Mesothelial cell of epicardium (in vitro differentiated cells): ENCODE results near the gene PPP1R10. TPM values are rescaled to one million over a fixed set of nuclear protein-coding genes. Genes with fewer than 3 reads are reported as not detected.

Source experiments
- DNase-seq, 2 experiments: peaks; one replicate each; pipeline ENCODE4 v3.0.0; 2021; ENCODE audit warnings: low spot score in 2 of 2; ENCODE audit not compliant: unreplicated experiment in 2 of 2
- H3K27ac Mint-ChIP-seq: 2 replicates; pipeline ENCODE4 v1.8.0; 2021; ENCODE audit warnings: mixed read lengths
- H3K27me3 Mint-ChIP-seq: 2 replicates; pipeline ENCODE4 v1.8.0; 2021; ENCODE audit warnings: low read depth, mixed read lengths
- H3K36me3 Mint-ChIP-seq: 2 replicates; pipeline ENCODE4 v1.8.0; 2021; ENCODE audit warnings: mixed read lengths
- H3K4me1 Mint-ChIP-seq: 2 replicates; pipeline ENCODE4 v1.8.0; 2021; ENCODE audit warnings: mixed read lengths
- H3K4me3 Mint-ChIP-seq: 2 replicates; pipeline ENCODE4 v1.8.0; 2021; ENCODE audit warnings: mild to moderate bottlenecking, moderate library complexity, mixed read lengths
- H3K9me3 Mint-ChIP-seq: 2 replicates; pipeline ENCODE4 v1.8.0; 2021; ENCODE audit warnings: mixed read lengths
- total RNA-seq: library from RNA; stranded (reverse); gene quantifications from 3 replicates; pipeline ENCODE4 v1.2.1, GENCODE V29; 2021
- TF ChIP-seq, protein P1 (sequence below): fragments of 200-600 bp; sonication (generic); IDR thresholded peaks from one replicate; pipeline ENCODE4 v1.5.0; 2021; ENCODE audit warnings: antibody characterized with exemption; ENCODE audit not compliant: unreplicated experiment

The PPP1R10 gene
- total RNA-seq, 1 donor from 2014 or later, result 120 TPM

DNA sequence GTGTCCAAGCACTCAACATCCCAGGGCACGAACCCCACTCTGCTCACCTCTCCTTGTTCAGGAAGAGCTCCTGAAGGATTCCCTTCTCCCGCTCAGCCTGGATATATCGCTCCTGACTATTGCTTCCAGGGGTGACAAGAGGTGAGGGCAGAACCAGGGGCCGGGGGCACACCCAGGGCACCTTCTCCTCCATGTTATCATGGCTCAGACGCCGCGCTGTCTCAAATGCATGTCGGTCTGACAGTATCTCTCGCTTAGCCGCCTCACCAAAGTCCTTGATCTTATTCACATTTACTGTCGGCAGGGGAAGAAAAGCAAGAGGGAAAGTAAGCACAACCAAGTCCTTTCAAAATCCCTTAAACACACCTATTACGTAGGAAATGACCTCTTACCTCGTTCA lies 13.1 kb downstream of the PPP1R10 start:
- Mint-ChIP-seq H3K4me3 (no peak overlapping the region), H3K27me3 (no peaks in the 10 kb centered on the region), H3K36me3 (peaks cover 56% of the 10 kb centered on the region), H3K4me1 (peaks cover 3% of the 10 kb centered on the region), H3K27ac (no peak overlapping the region), H3K9me3 (no peaks in the 10 kb centered on the region)
- no peak for DNase-seq
- TF ChIP-seq, protein P1, sequence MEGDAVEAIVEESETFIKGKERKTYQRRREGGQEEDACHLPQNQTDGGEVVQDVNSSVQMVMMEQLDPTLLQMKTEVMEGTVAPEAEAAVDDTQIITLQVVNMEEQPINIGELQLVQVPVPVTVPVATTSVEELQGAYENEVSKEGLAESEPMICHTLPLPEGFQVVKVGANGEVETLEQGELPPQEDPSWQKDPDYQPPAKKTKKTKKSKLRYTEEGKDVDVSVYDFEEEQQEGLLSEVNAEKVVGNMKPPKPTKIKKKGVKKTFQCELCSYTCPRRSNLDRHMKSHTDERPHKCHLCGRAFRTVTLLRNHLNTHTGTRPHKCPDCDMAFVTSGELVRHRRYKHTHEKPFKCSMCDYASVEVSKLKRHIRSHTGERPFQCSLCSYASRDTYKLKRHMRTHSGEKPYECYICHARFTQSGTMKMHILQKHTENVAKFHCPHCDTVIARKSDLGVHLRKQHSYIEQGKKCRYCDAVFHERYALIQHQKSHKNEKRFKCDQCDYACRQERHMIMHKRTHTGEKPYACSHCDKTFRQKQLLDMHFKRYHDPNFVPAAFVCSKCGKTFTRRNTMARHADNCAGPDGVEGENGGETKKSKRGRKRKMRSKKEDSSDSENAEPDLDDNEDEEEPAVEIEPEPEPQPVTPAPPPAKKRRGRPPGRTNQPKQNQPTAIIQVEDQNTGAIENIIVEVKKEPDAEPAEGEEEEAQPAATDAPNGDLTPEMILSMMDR, result no peak

DNA sequence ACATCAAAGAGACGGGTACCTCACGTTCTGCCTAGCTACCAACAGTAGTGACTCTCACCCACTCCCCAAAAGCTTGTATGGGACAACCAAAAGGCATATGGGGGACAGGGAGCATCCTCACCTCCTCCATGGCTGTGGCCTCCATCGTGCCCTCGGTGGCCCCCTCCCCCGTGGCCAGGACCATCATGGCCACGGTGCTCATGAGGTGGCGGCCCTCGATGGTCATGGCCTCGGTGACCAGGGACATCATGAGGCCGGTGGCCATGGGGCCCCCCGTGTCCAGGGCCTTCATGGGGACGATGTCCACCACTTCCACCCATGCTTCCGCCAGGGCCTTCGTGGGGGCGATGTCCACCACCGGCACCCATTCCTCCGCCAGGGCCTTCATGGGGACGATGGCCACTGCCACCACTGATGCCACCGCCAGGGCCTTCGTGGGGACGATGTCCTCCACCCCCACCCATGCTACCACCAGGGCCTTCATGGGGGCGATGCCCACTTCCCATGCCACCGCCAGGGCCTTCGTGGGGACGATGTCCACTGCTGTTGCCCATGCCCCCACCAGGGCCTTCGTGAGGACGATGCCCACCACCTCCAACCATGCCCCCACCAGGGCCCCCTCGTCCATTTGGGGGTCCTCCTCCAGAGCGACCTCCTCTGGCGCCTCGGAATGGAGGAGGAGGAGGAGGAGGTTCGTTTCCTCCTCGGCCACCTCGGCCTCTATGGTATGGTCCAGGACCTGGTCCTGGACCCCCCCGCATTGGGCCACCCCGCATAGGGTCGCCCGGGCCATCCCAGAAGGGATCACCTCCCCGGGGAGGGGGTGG lies 15.0 kb downstream of the PPP1R10 start:
- H3K27ac Mint-ChIP-seq, result no peak overlapping the region
- TF ChIP-seq, protein P1, result no peak
- H3K27me3 Mint-ChIP-seq, result no peaks in the 10 kb centered on the region
- no peak for DNase-seq
- H3K4me3 Mint-ChIP-seq, result no peak overlapping the region
- H3K4me1 Mint-ChIP-seq, result peaks cover 7% of the 10 kb centered on the region
- H3K36me3 Mint-ChIP-seq, result peaks cover 49% of the 10 kb centered on the region
- H3K9me3 Mint-ChIP-seq, result no peaks in the 10 kb centered on the region

DNA sequence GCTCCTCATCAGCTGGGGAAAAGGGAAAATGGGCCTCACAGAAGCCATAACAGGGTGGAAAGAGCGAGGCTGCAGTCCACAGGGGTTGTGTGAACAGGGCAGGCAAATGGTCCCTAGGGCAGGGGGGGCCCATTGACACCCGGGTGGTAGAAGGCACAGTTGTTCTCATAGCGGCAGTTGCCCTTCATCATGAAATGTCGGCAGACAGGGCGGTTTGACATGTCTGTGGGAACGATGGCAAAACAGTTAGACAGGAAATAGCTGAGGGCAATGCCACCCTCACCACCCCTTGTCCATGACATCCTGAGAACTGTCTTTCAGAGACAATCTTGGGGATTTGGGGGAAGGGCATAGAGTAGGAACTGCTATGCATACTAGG lies 15.6 kb downstream of the PPP1R10 start:
- H3K4me3 Mint-ChIP-seq, result no peak overlapping the region
- TF ChIP-seq, protein P1, result no peak
- H3K9me3 Mint-ChIP-seq, result no peaks in the 10 kb centered on the region
- DNase-seq, result no peak
- H3K36me3 Mint-ChIP-seq, result peaks cover 45% of the 10 kb centered on the region
- no peak overlapping the region for H3K27ac Mint-ChIP-seq
- H3K4me1 Mint-ChIP-seq, result peaks cover 7% of the 10 kb centered on the region
- no peaks in the 10 kb centered on the region for H3K27me3 Mint-ChIP-seq

DNA sequence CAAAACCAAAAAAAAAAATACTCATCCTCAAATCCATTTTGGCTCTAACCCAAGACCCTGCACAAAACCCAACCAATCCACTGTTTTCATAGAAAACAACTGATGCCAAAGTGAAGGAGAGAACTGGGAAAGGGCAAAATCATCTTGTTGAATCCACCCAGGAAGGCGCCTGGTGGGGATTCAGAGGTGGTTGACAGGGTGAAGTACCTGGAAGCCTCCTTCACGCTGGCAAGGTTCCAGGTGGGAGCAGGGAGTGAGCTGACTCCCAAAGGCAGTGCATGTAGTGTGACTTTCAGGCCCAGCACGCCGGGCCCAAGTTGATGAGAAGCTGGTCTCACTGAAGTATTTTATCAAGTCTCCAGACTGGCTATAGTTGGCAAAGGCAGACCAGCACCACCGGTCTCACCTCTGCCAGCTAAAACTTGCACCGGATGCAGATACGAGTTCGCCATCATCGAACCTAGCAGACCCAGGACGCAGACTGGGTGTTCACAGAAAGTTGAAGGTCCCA lies 16.5 kb downstream of the PPP1R10 start:
- peaks cover 7% of the 10 kb centered on the region for H3K4me1 Mint-ChIP-seq
- H3K27ac Mint-ChIP-seq, result peak overlapping the region; percentile 84
- no peaks in the 10 kb centered on the region for H3K9me3 Mint-ChIP-seq
- TF ChIP-seq, protein P1, result no peak
- no peak for DNase-seq
- H3K4me3 Mint-ChIP-seq, result no peak overlapping the region
- no peaks in the 10 kb centered on the region for H3K27me3 Mint-ChIP-seq
- peaks cover 38% of the 10 kb centered on the region for H3K36me3 Mint-ChIP-seq

DNA sequence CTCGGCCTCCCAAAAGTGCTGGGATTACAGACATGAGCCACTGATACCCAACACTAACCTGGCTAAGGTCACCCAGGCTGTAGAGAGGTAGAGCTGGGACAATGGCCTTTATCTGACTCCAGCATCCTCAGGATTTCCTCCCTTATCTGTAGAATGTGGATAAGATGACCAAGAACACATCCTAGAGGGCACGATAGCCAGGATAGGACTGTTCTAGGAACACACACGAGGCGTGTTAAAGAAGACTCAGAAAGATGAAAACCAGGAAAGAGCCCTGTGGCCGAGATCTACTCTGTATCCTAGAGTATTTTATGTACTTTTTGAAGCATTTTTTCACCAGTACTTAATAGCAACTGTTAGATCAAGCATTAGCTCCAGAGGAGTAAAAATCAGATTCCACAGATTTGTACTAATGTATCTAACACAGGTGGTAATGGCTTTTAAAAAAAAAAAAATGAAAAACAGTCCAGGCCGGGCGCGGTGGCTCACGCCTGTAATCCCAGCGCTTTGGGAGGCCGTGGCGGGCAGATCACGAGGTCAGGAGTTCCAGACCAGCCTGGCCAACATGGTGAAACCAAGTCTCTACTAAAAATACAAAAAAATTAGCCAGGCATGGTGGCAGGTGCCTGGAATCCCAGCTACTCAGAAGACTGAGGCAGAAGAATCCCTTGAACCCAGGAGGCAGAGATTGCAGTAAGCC lies 17.3 kb downstream of the PPP1R10 start:
- Mint-ChIP-seq H3K27me3 (no peaks in the 10 kb centered on the region), H3K4me3 (no peak overlapping the region), H3K36me3 (peaks cover 37% of the 10 kb centered on the region), H3K4me1 (peaks cover 7% of the 10 kb centered on the region), H3K9me3 (no peaks in the 10 kb centered on the region), H3K27ac (peak overlapping the region; percentile 76)
- DNase-seq, result no peak
- TF ChIP-seq, protein P1, result no peak
